NCI-H748 (cell line): ENCODE results near the gene FCHSD2.

Source experiments
- DNase-seq: peaks from one replicate; lab custom pipeline; 2025; ENCODE audit not compliant: unreplicated experiment; lab: John Stamatoyannopoulos, UW

Gene FCHSD2

DNA sequence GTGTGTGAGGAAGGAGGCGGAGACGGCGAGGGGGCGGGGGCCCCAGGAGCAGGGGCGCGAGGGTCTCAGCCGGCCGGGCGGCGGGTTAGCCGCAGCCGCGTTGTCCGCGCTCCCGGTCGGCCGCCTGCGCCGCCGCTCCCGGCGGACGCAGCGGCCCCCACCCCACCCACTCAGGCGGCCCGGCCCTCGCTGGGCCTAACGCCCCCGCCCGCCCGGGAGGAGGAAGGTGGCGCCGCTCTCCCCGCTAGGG is at the start of gene FCHSD2:
FCHSD2 (minus strand) TSS at position 191 of the 250 bp plus-strand sequence. CDS start 441 bp downstream, outside the sequence.
- no peak for DNase-seq

DNA sequence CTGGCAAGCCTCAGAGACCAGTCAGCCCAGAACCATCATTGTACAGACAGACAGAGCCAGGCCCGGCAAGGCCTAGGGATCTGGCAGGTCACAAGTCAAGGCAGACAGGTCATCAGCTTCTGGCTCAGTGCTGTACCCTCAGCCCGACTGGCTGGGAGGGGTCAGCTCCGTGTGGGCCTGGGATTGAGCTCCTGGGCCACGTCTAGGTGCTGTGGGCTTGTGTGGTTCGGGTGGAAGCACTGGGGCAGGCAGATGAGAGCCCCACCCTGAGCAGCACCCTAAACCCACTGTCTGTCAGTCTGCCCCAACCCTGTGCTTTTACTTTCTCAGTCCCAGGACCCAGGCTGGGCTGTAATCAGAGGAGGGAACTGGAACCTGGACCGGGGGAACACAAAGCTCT is 49.0 kb upstream of the FCHSD2 start:
- no peak for DNase-seq

DNA sequence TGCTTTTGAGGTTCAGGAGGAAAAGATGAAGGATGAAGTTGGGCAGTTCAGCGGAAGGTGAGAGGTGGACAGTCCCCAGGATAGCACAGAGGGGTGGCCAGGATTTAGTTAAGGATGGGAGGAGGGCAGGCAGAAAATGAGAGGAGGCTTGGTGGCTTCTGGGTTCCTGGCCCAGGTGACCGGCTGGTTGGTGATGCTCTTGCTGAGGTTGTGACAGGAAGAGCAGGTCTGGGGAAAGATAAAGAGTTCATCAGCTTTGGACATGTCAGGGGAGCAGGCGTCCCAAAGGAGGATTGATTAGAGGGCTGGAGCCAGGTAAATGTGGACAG is 48.4 kb upstream of the FCHSD2 start:
- DNase-seq, result no peak

DNA sequence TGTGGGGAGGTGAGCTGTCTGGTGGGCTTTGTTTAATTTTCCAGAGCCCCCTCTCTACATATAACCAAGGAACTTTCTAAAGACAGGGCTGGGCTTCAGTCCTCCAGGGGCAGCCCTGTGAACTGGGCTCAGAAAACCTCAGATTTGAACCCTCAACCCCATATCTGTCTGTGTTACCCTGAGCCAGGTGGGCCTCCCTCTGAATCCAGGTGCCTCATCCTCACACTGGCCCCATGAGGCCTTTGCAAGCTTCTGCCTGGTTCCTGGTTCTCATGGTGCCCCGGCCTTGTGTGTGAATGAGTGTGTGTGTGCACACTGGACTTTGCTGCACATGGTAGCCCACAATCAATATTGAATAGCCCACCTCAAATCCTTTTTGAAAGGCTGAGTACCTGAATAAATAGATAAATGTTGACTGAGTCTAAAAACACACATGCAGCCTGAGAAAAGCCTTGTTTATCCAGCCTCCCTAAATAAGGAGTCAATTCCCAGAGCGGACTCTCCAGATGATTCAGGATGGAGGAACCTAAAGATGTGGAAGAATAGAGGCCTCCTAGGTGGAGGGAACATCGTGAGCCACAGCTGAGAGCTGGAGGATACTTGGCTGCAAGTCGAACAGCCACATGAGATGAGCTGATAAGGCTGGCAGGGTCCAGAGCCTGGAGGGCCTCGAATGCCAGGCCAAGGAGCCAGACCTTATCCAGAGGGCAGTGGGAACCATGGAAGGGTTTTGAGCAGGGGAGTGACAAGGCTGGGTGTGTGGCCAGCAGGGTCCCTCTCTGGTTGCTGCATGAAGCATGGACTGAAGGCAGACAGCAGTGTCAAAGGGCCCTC is 47.8 kb upstream of the FCHSD2 start:
- peak; percentile 15 for DNase-seq

DNA sequence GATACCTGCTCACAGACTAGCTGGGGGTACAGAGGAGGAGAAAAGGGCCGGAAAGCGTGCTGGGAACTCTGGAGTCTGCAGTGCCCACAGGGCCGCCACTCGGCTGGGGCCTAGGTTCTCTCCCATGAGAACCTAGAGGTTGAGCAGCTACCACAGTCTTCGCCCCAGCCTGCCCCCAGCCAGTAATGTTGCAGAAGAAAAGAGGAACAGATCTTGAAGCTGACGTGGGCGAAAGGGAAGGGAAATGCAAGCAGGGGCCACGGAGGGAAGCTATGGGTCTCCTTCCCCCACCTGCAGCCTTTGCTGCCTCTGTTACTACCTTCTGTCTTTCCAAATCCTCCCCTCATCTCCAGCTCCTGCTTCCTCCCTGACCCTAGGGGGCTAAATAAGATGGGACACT is 47.2 kb upstream of the FCHSD2 start:
- DNase-seq, result no peak

DNA sequence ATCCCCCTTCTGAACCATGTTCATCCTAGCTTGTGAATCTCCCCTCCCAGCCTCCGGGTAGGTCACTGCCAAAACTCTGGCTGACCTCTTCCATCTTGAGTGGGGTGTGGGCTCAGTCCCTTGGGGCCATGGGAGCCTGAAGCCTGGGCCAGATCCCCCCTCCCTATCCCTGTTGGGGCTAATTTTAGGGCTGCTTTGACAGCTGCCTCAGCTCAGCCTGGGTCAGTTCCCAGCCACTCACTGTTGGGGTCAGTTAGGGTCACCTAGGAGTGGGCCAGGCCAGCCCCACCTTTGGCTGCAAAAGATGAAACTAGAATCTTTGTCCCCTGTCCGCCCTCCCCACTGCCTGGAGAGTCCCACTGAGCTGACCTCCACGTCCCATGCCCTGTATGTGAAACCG is 46.2 kb upstream of the FCHSD2 start:
- no peak for DNase-seq

DNA sequence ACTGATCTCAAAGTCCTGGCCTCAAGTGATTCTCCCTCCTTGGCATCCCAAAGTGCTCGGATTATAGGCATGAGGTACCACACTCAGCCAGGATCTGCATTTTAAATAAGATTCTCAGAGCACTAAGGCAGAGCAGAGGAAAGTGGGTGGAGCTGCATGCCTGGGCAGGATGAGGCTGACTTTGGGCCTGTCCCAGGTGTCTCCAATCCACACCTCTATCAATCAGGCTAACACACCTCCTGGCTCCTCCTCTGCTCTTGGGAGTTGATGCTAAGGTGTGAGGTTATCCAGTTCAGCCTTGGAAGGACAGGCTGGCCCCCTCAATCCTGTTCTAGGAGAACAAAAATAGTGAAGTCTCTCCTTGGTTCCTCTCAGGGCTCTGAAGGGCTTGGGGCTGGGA is 45.7 kb upstream of the FCHSD2 start:
- no peak for DNase-seq

DNA sequence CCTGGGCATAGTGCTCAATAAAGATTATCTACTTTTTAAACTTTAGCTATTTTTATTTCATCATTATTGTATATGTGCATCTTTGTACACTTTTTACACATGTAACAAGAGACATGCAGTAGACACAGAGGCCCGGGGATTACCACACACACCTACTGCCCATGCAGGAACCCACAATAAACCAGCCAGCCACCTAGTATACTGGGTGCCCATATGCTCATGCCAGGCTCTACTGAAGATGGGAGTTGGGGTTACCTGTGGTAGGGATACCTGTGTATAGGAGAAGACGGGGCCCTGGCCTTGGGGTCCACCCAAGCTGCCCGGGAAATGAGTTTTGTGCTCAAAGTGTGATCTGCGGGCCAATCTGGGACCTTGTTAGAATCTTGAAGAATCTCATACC is 44.8 kb upstream of the FCHSD2 start:
- no peak for DNase-seq

DNA sequence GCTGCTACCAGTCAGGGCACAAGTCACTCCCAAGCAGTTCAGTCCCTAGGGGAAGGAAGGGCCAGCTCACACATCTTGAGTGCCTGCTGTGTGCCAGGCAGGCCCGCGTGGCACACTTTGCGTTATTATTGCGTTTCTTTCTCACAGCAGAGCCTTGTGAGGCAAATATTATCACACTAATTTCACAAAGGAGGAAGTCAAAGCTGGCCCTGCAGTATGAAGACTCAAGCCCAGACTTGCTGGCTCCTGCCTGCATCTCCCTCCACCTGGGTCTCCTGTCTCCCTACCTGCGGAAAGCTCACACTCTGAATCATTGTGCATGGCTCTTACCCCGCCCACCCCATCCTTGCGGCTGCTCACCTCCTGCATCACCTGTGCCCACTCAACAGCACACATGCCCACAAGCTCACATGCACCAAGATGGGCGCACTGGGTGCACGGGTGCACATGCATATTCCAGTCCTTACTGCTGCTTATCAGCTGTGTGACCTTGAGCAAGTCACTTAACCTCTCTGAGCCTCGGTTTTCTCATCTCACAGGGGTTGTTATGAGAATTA is 44.3 kb upstream of the FCHSD2 start:
- DNase-seq, result no peak

DNA sequence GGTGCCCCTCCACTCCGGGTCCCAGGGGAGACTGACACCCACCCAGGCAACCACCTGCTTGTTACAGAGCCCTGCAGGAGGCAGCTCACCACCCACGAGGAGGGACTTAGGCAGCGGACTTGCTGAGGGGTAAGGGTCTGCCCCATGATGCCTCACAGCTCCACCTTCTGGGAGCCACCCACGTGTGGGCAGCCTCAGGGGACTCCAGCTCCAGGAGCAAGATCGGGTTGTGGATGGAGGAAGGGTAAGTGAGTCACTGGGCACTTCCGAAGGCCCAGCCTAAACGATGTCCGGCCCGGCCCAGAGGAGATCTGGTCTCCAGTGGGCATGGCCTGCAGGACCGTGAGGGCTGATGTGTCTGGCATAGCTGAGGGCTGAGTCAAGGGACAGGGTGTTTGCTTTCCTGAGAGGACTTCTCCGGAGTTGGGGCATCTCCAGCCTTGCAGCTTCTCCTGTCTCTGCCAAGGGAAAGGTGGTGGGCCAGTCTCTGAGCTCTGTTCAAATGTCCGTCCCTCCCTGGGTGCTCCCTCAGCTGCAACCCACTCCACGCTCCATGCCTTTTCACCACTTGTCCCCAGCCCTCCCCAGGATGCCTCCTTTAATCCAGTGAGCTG is 43.7 kb upstream of the FCHSD2 start:
- DNase-seq, result no peak

DNA sequence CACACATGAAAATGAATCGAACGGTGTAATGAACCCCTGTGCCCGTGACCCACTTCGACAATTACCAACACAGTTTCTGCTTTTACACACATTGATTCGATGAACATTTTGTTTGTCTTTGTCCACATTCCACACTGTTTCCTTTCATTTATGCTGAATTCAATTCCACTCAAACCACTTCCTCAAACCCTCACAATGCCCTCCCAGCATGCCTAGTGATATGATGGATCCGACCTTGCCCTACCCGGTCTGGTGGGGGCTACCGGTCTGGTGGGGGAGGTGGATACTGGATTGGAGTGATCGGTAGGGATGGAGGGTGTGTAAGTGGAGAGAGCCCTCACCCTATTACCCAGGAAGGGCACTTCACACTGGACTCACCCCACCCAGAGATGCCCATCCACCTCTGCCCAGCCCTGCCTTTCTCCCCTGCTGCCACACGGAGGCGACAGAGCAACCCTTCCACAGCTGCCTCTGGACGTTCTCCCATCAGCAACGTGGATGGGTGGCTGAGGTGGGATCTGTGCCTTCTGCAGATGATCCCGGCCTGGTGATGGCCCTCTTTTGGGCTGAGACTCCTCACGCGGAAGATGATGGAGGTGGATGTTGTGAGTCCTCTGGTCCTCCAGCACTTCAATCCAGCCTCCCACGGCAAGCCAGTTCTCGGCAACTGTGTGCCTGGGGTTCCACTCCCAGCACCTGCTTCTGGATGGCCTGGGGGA is 43.0 kb upstream of the FCHSD2 start:
- DNase-seq, result peak; percentile 69

DNA sequence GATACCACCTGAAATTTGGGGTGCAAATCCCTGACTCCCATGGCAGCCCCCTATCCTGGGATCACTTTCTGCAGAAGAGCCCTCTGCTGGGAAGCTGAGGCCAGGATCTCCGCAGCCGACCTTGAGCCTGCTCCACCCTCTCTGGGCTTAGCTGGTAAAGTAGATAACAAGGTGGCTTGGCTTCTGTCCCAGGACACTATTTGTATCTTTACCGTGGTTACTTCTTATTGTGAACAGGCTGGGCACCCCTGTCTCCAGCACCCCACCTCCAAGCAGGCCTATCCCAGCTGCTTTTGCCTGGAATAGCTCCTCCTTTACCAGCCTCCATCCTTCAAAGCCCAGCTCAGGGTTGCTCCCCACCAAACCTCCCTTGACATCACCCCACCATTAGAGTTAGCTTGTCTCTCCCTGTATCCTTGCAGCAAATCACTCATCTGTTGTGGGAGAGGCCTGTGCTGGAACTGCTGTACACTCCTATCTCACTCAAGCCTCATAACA is 40.8 kb upstream of the FCHSD2 start:
- no peak for DNase-seq

DNA sequence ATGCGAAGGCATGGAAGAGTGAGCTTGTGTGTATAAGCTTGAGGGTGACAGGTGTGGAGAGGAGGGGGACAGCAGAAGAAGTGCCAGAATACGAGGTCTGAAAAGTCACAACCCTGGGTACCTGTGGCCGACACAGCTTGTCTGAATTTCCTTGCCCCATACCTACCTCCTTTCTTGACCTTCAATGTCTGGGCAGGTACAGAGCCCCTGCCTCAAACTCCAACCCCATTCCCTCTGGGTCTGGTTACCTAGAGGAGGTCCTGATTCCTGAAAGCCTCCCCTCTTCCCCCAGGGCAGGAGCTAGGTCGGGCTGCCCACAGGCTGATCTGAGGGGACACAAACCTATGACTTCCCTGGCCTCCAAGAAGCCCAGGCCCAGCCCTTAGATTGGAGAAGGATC is 36.6 kb upstream of the FCHSD2 start:
- no peak for DNase-seq

DNA sequence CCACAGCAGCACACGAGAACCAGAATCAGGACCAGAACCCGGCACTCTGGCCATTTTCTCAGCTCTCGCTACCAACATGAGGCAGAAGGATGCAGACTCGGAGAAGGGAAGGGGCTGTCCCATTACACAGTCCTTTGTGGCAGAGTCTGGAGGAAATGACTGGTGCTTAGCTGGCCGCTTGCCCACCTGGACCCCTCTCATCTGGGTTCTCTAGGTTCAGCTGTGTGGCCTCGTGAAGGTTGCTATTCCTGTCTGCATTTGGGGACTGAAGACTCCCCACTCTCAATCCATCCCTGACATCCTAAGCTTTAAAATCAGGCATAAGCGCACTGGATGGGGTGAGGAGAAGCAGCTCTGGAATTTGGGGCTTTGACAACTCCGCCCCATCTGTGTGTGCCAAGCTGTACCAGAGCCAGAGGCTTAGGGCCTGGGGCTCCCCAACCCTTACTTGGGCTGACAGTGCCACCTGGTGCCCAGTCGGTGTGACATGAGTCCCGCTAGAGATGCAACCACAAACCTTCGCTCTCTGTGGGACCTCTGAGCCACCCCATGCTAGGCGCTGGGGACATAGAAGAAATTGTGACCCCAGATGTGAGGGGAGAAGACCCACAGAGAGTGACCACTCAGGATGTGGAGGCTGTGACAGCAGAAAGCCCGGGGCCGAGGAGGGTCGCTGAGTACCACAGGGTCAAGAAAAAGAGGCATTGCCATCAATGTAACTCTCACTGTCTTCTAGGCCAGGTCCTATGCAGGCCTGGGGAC is 35.8 kb upstream of the FCHSD2 start:
- DNase-seq, result peak; percentile 66

DNA sequence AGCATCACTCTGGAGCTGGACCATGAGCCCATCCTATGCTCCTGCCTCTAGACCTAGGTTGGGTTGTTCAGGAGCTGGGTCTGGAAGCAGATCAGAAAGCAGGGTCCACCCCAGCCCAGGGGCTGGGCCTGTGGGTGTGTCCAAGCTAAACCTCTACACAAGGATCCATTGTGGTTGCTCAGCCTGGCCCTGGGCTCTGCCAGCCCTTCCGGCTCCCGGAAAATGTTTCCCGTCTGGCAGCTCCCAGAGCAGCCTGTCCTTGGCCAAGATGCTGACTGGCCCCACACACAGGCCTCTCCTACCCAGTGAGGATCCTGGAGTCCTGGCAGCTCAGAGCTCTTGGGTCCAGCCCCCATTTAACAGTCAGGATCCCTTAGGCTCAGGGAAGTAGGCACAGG is 35.3 kb upstream of the FCHSD2 start:
- no peak for DNase-seq

DNA sequence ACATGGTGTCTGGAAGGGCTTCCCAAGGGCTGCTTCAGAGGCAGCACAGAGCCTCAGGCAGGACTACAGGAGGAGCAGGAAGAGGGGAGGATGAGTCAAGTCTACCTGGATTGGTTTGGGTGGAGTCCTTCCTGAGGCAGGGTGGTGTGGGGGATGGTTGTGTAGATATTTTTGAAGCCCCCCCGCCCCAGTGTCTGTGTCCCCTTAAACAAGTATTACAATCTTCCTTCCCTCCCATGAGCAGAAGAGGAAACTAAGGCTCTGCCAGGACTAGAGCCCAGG is 34.7 kb upstream of the FCHSD2 start:
- no peak for DNase-seq

DNA sequence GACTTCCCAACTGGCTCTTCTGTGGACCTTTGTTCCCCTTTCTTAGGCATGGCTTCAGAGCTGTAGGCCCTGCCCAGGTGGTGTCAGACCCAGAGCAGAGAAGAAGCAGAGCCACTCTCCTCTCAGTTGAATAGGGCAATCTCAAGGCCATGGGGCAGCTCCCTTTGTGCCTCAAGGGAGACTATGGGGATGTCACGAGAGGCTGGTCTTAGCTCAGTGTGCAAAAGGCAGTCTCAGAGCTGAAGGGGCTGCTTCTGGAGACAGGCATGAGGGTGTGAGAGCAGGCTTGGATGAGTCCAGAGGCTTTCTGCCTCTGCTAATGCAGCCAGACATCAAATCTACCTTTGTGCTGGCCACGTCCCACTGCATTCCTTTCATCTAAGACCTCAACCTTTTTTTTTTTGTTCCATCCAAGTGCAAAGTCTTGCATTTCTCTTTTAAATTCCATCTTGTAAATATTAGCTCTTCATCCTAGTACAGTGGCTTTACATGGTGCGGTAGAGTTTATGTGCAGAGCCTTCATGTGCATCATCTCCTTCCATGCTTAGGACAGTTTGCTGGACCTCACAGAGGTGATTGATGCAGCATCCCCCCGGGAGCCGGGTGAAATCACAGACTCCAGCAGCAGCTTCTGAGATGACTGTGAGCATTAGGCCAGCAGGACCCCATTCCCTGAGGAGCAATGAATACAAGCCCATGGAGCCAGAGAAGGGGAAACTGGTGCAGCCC is 34.2 kb upstream of the FCHSD2 start:
- no peak for DNase-seq

DNA sequence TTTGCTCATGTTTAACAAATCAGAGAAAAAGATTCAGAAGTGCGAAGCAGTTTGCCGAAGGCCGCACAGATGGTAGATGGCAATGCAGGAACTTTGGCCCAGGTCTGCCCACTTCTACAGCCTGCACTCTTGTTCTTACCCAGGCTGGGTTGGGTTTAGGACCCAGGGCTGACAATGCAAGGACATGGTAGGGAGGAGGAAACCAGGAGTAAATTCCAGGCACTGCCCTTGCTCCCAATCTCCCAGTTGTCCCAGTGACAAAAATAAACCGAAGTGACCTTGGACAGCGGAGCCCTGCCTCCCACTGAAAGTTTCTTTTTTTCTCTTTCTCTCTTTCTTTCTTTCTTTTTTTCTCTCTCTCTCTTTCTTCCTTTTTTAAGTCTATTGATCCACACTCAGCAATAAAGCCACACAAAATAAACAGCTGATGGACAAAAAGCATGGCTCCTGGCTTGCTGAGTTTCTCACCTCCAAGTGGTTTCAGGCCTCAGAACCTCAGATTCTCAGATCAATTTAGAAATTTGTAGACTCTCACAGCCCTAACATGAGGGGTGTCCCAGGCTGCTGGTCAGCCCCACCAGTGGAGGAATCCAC is 33.5 kb upstream of the FCHSD2 start:
- no peak for DNase-seq

DNA sequence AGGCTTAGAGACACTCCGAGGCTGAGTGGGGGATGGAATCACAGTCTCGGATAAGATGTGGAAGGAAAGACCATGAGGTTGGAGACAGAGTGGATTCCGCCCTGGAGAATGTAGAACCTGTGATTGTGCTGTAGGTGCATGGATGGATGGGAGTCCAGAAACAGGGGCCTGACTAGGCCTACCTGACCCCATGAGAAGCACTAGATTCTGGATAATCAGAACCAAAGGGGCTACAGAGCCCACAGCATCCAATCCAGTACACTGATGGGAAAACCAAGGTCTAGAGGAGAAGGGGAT is 32.3 kb upstream of the FCHSD2 start:
- no peak for DNase-seq

DNA sequence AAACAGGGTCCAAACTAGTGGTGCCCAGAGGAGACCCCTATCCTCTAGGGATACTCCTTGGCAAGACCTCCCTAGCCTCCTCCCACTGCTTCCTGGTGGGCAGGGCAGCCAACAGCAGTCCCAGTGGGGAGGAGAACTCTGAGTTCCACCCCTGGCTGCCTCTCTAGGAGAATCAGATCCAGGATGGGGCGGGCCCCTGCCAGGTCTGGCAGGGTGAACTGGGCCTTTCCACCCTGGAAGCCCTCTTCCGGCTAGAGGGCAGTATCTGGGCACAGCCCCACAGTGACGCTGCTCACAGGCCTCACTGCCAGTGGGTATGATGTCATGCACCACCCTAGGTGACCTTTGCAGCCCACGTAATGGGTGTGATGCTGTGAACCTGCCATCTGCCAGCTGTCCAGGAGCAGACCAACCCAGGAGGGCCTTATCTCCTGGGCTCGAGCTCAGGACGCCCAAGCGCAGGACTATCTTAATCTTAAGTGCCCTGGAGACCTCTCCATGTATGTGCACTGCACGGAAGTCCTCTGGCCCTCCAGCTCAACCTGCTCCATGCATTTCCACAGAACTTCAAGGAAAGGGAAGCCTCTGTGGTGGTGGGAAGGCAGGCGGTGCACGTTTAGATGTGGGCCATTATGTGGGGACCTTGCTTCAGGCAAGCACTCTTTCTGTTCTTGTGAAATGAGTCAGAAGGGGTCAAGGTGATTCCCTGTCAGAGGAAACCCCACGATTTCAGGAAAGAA is 31.8 kb upstream of the FCHSD2 start:
- no peak for DNase-seq
